ENCODE results near the gene RAB31.

- TF ChIP-seq, protein P1, sequence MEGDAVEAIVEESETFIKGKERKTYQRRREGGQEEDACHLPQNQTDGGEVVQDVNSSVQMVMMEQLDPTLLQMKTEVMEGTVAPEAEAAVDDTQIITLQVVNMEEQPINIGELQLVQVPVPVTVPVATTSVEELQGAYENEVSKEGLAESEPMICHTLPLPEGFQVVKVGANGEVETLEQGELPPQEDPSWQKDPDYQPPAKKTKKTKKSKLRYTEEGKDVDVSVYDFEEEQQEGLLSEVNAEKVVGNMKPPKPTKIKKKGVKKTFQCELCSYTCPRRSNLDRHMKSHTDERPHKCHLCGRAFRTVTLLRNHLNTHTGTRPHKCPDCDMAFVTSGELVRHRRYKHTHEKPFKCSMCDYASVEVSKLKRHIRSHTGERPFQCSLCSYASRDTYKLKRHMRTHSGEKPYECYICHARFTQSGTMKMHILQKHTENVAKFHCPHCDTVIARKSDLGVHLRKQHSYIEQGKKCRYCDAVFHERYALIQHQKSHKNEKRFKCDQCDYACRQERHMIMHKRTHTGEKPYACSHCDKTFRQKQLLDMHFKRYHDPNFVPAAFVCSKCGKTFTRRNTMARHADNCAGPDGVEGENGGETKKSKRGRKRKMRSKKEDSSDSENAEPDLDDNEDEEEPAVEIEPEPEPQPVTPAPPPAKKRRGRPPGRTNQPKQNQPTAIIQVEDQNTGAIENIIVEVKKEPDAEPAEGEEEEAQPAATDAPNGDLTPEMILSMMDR (IDR thresholded peaks at IDR 0.05 in 4 of 5, conservative IDR thresholded peaks at IDR 0.05 in 1 of 5) = no peak
- no peak for TF ChIP-seq POLR2A (IDR thresholded peaks at IDR 0.05)
Observed at GRCh38 chr18:9803063-9803697, 95.1 kb downstream of the RAB31 start.

All from gastrocnemius medialis (tissue), 4 donors.